HEK293T (cell line): ENCODE results near the gene CAMK2A.
"Not testable (repeated sequence)": the region's sequence is repeated elsewhere in the genome, so short reads cannot be mapped to it uniquely, and the experiment has no call there.

Experiments used
- ELF4 ChIP-seq: fragments of 450-650 bp; IDR thresholded peaks from 2 replicates; pipeline ENCODE4 v1.6.1; 2017; ENCODE audit warnings: antibody characterized with exemption
- FOXM1 ChIP-seq: fragments of 450-650 bp; IDR thresholded peaks from 2 replicates; pipeline ENCODE4 v1.6.1; 2017; ENCODE audit warnings: mild to moderate bottlenecking, borderline replicate concordance
- HDGF ChIP-seq: fragments of 450-650 bp; IDR thresholded peaks from 2 replicates; pipeline ENCODE4 v1.6.1; 2017; ENCODE audit warnings: antibody characterized with exemption, borderline replicate concordance
- SP1 ChIP-seq: fragments of 450-650 bp; IDR thresholded peaks from 2 replicates; pipeline ENCODE4 v1.6.1; 2017
- TARDBP ChIP-seq: fragments of 450-650 bp; IDR thresholded peaks from 2 replicates; pipeline ENCODE4 v1.6.1; 2016

GRCh38 chr5:150233706-150234105, 55.9 kb downstream of the CAMK2A start:
- TF ChIP-seq SP1, TARDBP, HDGF, FOXM1, ELF4: not testable (repeated sequence)
